Stimulated activated naive B cell treated with anti-CD40 and anti-IgM and Interleukin-4, amounts not matched to agents 10 μg/mL and 1 μg/mL and 100 μg/mL, for 72 hours (primary cell): ENCODE data around the gene IFITM5.
"Not testable (repeated sequence)": the region's sequence is repeated elsewhere in the genome, so short reads cannot be mapped to it uniquely, and the experiment has no call there.

Experiments used
- ATAC-seq, 2 donors: fragments of 150-1000 bp; cut with Tn5 transposase; replicated peaks; 2 replicates each; pipeline ENCODE4 v1.10.0; 2021; ENCODE audit warnings: moderate library complexity in 1 of 2
- DNase-seq: peaks from one replicate; pipeline ENCODE4 v3.0.0; 2021
- H3K27ac Mint-ChIP-seq: one replicate; pipeline ENCODE4 v1.8.0; 2022; ENCODE audit warnings: mild to moderate bottlenecking, mixed read lengths
- H3K27me3 Mint-ChIP-seq, 2 donors: one replicate each; pipeline ENCODE4 v1.8.0; 2022; ENCODE audit warnings: mixed read lengths in 2 of 2
- H3K36me3 Mint-ChIP-seq, 2 donors: one replicate each; pipeline ENCODE4 v1.8.0; 2022; ENCODE audit warnings: mixed read lengths in 2 of 2, mild to moderate bottlenecking in 1 of 2
- H3K4me1 Mint-ChIP-seq, 2 donors: one replicate each; pipeline ENCODE4 v1.8.0; 2022; ENCODE audit warnings: mixed read lengths in 2 of 2, mild to moderate bottlenecking in 1 of 2
- H3K4me3 Mint-ChIP-seq, 2 donors: one replicate each; pipeline ENCODE4 v1.8.0; 2022; ENCODE audit warnings: mild to moderate bottlenecking in 2 of 2, mixed read lengths in 2 of 2, moderate library complexity in 1 of 2
- H3K9me3 Mint-ChIP-seq, 2 donors: one replicate each; pipeline ENCODE4 v1.8.0; 2022; ENCODE audit warnings: mixed read lengths in 2 of 2, mild to moderate bottlenecking in 1 of 2

The IFITM5 gene

DNA sequence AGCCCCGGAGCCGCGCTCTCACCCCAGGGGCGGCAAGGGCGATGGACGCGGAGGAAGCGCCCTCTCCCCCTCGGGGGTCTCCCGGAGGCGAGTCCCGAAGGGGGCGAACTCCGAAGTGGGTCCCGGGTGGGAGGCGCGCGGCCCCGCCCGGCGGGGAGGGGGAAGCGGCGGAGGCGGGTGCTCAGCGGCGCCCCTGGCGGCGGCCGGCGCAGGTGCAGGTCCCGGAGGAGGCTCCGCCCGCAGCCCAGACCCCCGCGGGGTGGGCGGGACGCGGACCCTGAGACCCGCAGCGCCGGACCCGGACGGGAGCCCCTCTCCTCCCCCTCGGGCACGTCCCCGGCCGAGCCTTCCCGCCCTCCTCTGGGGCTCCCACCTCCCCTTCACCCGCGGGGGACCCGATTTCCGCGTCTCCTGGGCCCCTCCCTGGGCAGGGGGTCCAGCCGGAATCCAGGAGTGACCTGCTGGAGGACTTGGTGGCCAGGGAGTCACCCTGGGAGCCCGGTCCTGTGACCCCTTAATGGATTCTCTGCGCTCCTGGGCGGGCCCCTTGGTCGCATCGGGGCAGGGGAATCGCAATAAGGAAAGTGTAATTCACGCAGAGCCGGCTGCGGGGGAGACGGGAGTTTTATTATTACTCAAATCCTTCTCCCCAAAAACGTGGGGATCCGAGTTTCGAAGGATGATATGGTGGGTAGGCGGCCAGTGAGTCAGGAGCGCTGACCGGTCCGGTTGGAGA, 11.9 kb upstream of the IFITM5 start:
- not testable (repeated sequence) for DNase-seq, H3K9me3 Mint-ChIP-seq, H3K36me3 Mint-ChIP-seq, H3K27me3 Mint-ChIP-seq
- Mint-ChIP-seq H3K27ac (peak overlapping the region; percentile 20), H3K4me3 (peak overlapping the region; percentile 66), H3K4me1 (peaks cover 51 to 57% of the 10 kb centered on the region in 2 donors)
- ATAC-seq, result peak; percentile 30 to 63

DNA sequence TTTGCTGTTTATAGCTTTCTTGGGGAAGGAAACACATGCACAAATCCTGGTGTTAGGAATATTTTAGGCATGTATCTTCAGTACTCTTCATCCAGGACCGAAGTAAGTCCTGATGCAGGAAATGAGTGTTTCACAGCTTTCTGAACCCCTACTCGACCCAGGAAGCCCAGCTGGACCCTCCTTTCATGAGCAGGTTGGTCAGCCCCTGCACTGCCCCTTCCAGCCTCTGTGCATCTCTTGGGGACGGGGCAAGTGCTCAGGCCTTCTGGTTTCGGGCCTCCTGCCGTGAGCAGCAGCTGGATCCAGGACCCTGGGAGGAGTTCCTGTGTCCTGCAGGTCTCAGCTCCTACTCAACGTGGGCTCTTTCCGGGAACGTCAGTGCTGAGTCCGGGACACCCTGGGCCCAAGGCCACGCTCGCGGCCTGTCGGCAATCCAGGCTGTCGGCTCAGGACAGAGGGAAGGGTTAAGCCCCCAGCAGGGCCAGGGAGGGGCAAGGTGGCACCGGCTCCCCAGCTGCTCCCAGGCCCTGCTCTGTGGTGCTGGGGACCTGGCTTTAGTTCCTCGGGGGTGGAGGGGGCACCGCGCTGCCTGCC, 10.8 kb upstream of the IFITM5 start:
- H3K9me3 Mint-ChIP-seq, H3K36me3 Mint-ChIP-seq, ATAC-seq, H3K27ac Mint-ChIP-seq, H3K27me3 Mint-ChIP-seq, DNase-seq: not testable (repeated sequence)
- Mint-ChIP-seq H3K4me3 (peak overlapping the region; percentile 52 to 93), H3K4me1 (peaks cover 53 to 58% of the 10 kb centered on the region in 2 donors)

DNA sequence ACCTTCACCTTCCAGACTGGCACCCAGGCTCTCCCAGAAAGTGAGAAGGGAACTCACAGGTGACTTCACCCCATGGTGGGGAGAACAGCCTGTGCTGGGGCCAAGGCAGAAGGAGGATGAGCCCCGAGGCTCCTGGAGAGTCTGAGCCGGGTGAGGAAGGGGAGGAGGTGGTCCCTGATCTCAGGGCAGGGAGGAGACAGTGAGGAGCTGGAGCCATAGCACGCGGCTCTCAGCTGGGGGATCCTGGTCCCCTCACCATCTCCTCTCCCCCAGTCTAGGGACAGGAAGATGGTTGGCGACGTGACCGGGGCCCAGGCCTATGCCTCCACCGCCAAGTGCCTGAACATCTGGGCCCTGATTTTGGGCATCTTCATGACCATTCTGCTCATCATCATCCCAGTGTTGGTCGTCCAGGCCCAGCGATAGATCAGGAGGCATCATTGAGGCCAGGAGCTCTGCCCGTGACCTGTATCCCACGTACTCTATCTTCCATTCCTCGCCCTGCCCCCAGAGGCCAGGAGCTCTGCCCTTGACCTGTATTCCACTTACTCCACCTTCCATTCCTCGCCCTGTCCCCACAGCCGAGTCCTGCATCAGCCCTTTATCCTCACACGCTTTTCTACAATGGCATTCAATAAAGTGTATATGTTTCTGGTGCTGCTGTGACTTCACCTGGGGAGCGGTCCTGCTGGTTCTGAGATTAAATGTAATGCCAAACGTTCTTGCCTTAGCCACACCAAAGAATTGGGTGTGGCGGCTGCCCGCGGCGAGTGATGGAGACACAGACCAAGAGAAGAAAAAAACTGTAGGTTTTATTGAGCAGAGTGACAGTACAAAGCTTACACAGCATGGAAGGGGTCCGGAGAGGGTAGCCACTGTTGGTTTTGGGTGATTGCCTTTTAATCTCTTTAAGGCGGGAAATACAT, 9.7 kb upstream of the IFITM5 start:
- peaks cover 47 to 50% of the 10 kb centered on the region in 2 donors for H3K4me1 Mint-ChIP-seq
- peak in 1 of 2 donors; percentile 10 for ATAC-seq
- peak overlapping the region; percentile 92 to 93 for H3K4me3 Mint-ChIP-seq
- not testable (repeated sequence) for H3K36me3 Mint-ChIP-seq, DNase-seq, H3K27me3 Mint-ChIP-seq, H3K9me3 Mint-ChIP-seq
- H3K27ac Mint-ChIP-seq, result peak overlapping the region; percentile 93

DNA sequence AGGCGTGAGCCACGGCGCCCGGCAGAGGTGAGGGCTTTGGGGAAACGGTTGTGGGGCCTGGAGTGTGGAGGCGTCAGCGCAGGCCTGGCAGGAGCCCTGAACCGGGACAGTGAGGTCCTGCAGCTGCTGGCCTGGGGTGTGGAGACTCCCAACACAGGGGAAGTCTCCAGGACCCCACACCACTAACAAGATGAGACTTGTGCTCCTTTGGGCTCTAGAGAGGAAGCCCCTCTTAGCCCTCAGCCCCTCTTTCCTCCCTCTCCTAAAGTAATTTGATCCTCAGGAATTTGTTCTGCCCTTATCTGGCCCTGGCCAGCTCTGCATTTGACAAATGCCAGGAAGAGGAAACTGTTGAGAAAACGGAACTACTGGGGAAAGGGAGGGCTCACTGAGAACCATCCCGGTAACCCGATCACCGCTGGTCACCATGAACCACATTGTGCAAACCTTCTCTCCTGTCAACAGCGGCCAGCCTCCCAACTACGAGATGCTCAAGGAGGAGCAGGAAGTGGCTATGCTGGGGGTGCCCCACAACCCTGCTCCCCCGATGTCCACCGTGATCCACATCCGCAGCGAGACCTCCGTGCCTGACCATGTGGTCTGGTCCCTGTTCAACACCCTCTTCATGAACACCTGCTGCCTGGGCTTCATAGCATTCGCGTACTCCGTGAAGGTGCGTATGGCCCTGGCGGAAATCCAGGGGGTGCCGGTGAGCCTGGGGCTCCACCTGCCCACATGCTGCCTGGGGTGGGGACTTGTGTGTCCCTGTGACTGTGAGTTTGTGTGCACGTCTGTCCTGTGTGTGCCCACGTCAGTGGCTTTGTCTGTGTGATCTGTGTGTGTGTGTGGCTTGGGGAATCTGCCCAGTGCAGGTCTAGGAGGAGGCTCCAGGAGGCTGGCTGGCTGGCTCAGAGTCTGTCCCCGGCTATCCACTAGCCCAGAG, 8.7 kb upstream of the IFITM5 start, which contains the start of gene IFITM2:
Gene IFITM2 (plus strand): TSS at position 51 of the 943 bp plus-strand sequence. CDS start 377 bp downstream, at position 428.
- peak within 1 kb of the TSS; percentile 92 to 93 for H3K4me3 Mint-ChIP-seq
- ATAC-seq, result peak; percentile 57 to 61
- H3K27ac Mint-ChIP-seq, result peak within 1 kb of the TSS; percentile 93
- not testable (repeated sequence) for H3K36me3 Mint-ChIP-seq, H3K27me3 Mint-ChIP-seq, DNase-seq, H3K9me3 Mint-ChIP-seq
- H3K4me1 Mint-ChIP-seq, result peaks cover 47 to 50% of the 10 kb centered on the region in 2 donors

DNA sequence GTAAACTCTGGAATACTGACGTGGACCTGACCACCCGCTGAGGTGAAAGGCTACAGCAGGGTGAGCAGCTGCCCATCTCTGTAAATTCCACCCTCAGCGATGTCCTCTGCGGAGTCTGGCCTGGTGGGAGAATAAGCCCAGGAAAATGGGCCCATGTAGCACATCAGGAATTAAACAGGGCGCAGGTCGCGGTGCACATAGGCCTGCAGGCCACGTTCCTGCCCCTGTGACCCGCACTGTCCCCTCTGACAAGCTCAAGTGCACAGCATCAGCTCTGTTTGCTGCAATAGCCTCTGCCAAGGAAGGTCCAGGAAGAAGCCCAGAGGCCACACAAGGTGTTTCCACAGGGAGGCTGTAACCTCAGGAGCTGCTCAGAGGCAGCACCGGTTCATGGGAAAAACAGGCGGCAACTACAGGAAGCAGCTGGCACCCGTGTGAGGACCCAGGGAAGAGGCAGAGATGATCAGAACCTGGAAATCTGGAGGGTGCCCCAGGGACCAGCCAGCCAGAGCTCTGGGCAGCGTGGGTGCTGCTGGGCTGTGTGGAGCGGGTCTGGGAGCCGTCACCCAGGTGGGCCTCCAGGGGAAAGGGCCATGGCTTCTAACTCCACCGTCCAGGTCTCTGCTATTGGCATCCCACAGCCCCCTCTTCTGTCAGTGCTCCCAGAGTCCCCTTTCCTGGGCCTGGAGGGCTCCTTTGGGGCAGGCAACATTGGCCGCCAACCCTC, 7.5 kb upstream of the IFITM5 start:
- DNase-seq, result no peak

DNA sequence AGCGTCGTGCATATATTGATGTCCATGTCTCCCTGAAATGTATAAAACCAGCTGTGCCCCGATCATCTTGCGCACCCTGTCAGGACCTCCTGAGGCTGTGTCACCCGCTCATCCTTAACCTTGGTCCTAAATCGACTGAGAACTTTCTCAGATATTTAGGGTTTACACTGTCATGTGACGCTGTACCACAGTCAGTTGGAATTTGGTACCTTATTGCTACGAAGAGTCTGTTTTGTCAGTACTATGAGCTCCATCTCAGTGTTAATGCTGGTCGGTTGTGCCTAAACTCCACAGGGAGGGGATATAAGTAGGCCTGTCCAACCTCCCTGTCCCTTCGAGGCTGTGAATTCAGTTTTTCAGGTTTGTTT, 6.5 kb upstream of the IFITM5 start:
- H3K27ac Mint-ChIP-seq, result no peak overlapping the region
- H3K4me3 Mint-ChIP-seq, result no peak overlapping the region
- DNase-seq (no peak), ATAC-seq (no peak)
- H3K9me3 Mint-ChIP-seq, result peaks cover 0 to 3% of the 10 kb centered on the region in 2 donors
- peaks cover 0 to 2% of the 10 kb centered on the region in 2 donors for H3K36me3 Mint-ChIP-seq
- H3K27me3 Mint-ChIP-seq, result no peaks in the 10 kb centered on the region
- H3K4me1 Mint-ChIP-seq, result peaks cover 44 to 46% of the 10 kb centered on the region in 2 donors

More for the DNA sequence above, 7.5 kb upstream of the IFITM5 start:
- ATAC-seq, result no peak
- Mint-ChIP-seq H3K9me3 (peaks cover 0 to 3% of the 10 kb centered on the region in 2 donors), H3K27ac (peak overlapping the region; percentile 37), H3K4me1 (peaks cover 43 to 48% of the 10 kb centered on the region in 2 donors), H3K27me3 (no peaks in the 10 kb centered on the region), H3K4me3 (peak overlapping the region; percentile 36 to 42), H3K36me3 (peaks cover 0 to 2% of the 10 kb centered on the region in 2 donors)

DNA sequence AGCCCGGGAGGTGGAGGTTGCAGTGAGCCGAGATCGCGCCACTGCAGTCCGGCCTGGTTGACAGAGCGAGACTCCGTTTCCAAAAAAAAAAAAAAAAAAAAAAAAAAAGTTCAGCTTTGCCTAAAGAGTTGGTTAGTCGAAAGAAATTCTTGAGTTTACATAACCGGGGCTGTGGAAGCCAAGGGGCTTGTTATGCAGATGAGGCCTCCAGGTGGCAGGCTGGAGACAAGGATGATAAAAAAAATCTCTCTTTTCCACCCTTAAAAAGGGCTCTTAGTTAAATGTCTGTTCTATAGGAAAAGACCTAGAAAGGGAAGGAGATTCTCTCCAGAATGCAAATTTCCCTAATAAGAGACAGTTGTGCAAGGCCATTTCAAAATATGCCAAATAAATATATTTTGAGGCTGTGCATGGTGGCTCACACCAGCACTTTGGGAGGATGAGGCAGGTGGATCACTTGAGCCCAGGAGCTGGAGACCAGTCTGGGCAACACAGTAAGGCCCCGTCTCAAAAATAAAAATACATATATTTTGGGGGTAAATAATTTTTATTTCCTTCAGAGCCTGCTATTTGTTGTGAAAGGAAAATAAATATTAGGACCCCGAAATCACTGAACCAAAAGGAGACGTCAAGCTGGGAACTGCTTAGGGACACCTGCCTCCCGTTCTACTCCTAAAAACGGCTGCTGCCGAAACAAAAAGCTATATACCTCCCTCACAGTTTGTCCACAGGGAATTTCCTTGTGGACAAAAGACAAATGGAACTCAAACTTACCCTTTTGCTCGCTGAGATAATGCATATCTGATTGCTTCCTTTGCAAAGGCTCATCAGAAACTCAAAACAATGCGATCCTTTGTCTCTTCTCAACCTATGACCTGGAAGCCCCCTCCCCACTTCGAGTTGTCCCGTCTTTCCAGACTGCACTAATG, 5.9 kb upstream of the IFITM5 start:
- Mint-ChIP-seq H3K27me3 (peaks cover 4% of the 10 kb centered on the region in 2 donors), H3K4me3 (no peak overlapping the region), H3K9me3 (peaks cover 0 to 3% of the 10 kb centered on the region in 2 donors), H3K27ac (peak overlapping the region; percentile 25), H3K36me3 (peaks cover 0 to 2% of the 10 kb centered on the region in 2 donors), H3K4me1 (peaks cover 46 to 50% of the 10 kb centered on the region in 2 donors)
- ATAC-seq, result peak in 1 of 2 donors; percentile 28
- DNase-seq, result no peak

DNA sequence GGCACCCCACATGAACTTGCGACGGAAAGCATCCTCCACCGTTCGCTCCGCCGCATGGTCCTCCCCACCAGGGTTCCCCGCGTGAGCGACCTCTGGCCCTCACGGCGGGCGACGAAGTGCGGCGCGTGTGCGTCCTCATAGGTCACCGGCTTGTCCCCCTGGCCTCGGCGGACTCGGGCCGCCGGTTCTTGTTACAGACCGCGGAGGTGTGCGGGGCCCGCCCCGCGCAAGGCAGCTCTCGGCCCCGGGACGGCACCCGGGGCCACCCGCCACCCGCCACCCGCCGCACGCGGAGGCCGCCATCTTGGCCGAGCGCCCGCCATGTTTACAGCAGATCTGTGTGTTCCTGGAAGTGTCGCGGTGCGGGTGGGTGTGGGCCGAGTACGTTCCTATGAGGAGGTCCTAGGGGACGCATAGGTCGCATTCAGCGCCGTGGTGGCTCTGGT, 4.8 kb upstream of the IFITM5 start:
- Mint-ChIP-seq H3K4me1 (peaks cover 41 to 42% of the 10 kb centered on the region in 2 donors), H3K9me3 (peaks cover 0 to 3% of the 10 kb centered on the region in 2 donors), H3K27ac (no peak overlapping the region), H3K27me3 (peaks cover 4 to 8% of the 10 kb centered on the region in 2 donors), H3K4me3 (no peak overlapping the region), H3K36me3 (no peaks in the 10 kb centered on the region)
- DNase-seq, result no peak
- no peak for ATAC-seq

DNA sequence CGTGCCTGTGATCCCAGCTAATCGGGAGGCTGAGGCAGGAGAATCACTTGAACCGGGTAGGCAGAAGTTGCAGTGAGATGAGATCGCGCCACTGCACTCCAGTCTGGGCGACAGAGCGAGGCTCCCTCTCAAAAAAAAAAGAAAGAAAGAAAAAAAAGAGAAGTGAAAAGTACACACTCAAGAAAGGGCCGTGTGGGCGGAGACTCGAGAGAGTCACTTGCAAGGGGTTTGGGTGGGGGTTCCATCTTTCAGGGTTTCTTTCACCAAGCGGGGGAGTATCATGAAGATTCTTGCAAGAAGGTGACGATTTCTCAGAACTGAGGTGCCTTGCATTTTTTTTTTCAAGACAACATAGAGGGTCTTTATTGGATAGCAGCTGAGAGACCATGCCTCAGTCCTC, 4.0 kb upstream of the IFITM5 start:
- Mint-ChIP-seq H3K4me1 (peaks cover 34 to 35% of the 10 kb centered on the region in 2 donors), H3K36me3 (no peaks in the 10 kb centered on the region), H3K27ac (no peak overlapping the region), H3K27me3 (peaks cover 4 to 10% of the 10 kb centered on the region in 2 donors), H3K4me3 (peak overlapping the region in 1 of 2 donors; percentile 11), H3K9me3 (peaks cover 0 to 3% of the 10 kb centered on the region in 2 donors)
- ATAC-seq (peak; percentile 69 to 75), DNase-seq (no peak)

DNA sequence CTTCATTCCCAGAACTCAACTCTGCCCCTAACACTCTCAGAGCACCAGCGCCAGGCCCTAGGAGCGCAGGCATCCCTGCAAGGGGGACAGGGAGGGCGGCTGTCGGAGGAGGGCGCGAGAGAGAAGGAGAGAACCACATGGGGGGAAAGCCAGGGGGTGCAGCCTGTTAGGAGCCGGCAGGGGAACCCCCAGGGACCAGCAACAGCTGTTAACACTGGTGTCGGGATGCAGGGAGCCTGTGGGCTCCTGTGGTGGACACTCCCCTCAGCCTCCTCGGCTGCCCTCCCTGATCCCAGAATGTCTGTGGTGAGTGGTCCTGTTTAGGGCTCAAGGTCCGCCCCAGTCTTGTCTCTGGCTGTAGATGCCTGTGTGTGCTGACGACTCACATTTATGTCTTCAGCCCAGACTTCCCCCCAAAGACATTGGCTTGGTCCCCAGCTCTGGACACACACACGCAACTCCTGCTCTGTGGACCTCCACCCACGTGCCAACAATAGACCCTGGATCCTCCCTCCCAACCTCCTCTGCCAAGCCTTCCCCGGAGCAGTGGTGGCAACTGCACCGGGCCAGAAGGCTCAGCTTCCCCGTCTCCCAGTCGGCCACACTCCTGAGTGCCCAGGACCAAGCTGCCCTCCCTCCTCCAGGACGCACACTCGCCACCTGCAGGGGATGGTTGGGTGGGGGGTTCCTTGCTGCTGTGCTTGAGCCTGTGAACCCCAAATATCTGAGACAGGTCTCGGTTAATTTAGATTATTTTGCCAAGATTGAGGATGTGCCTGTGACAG, 817 bp upstream of the IFITM5 start:
- Mint-ChIP-seq H3K27ac (no peak overlapping the region), H3K4me1 (peaks cover 22 to 28% of the 10 kb centered on the region in 2 donors), H3K4me3 (peak overlapping the region in 1 of 2 donors; percentile 34), H3K36me3 (no peaks in the 10 kb centered on the region), H3K27me3 (peaks cover 10 to 20% of the 10 kb centered on the region in 2 donors), H3K9me3 (peaks cover 0 to 3% of the 10 kb centered on the region in 2 donors)
- no peak for DNase-seq
- ATAC-seq, result no peak

DNA sequence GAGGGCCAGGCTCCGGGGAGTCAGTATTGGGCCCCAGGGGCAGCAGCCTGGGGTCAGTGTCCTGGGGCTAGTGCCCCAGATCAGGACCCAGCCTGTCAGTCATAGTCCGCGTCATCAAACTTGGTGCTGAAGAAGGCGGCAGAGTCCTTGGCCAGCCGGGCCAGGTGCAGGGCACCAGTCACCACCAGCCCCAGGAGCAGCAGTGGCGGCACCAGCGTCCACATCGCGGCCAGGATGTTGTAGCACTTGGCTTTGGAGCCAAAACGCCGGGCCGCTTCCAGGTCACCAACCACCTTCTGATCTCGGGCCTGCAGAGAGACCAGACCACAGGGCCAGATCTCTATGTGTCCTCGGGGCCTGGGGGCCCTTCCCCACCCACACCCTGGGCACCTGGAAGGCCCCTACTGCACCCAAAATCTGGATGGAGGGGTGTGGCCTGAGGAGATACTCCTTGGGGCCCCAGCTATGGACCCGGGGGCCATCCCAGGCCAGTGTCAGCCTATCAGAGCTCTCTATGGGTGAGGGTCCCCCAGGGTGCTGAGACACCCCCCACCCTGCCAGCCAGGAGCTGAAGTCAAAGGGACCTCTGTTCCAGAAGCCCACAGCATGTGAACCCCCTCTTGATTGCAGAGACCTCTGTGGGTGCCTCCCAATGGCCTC, 790 bp downstream of the IFITM5 start:
- Mint-ChIP-seq H3K4me1 (peaks cover 17 to 21% of the 10 kb centered on the region in 2 donors), H3K36me3 (peaks cover 3 to 5% of the 10 kb centered on the region in 2 donors), H3K27ac (no peak overlapping the region), H3K9me3 (peaks cover 0 to 3% of the 10 kb centered on the region in 2 donors), H3K4me3 (no peak overlapping the region), H3K27me3 (peaks cover 10 to 20% of the 10 kb centered on the region in 2 donors)
- ATAC-seq, result no peak
- no peak for DNase-seq
